Measurements from ENCODE around the gene FBLN2.

Gene FBLN2

DNA sequence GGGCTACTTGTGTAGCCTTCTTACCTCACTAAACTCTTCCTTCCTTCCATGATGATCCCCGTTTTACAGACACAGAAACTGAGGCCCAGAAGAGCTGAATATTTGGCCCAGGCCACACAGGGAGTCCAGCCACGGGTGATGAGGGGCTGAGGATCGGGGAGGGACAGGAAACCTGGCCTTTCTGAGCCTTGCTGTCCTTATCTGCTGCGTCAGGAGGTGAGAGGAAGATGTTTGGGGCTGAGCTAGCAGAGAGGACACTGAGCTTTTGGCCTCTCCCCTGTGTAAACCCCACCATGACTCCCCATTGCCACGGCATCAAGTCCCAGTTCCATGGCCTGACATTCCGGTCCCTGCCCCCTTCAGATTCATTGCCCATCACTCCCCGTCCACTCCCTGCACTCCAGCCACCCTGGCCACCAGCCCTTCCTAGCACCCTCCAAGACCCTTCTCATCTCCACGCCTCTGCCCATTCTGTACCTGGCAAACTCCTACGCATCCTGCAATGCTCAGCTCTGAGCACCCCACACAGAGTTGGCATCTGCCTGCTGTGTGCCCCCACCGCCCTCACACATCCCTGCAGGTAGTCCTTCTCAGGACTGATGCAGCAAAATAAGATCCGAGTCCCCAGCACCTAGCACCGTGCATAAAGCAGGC lies 103.0 kb downstream of the FBLN2 start:
- DNase-seq (ENCODE audit: low read depth): no peak
- TF ChIP-seq, protein P1, sequence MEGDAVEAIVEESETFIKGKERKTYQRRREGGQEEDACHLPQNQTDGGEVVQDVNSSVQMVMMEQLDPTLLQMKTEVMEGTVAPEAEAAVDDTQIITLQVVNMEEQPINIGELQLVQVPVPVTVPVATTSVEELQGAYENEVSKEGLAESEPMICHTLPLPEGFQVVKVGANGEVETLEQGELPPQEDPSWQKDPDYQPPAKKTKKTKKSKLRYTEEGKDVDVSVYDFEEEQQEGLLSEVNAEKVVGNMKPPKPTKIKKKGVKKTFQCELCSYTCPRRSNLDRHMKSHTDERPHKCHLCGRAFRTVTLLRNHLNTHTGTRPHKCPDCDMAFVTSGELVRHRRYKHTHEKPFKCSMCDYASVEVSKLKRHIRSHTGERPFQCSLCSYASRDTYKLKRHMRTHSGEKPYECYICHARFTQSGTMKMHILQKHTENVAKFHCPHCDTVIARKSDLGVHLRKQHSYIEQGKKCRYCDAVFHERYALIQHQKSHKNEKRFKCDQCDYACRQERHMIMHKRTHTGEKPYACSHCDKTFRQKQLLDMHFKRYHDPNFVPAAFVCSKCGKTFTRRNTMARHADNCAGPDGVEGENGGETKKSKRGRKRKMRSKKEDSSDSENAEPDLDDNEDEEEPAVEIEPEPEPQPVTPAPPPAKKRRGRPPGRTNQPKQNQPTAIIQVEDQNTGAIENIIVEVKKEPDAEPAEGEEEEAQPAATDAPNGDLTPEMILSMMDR (IDR thresholded peaks at IDR 0.05; ENCODE audit: low read depth, low read length, missing control alignments): no peak
- no peak overlapping the region for H3K4me3 ChIP-seq (ENCODE audit: low read depth, low read length)

GRCh38 chr3:13652728-13653127 lies 103.8 kb downstream of the FBLN2 start:
- TF ChIP-seq, protein P1 (IDR thresholded peaks at IDR 0.05; ENCODE audit: low read depth, low read length, missing control alignments): no peak
- DNase-seq (ENCODE audit: low read depth): no peak
- H3K4me3 ChIP-seq (ENCODE audit: low read depth, low read length): no peak overlapping the region

DNA sequence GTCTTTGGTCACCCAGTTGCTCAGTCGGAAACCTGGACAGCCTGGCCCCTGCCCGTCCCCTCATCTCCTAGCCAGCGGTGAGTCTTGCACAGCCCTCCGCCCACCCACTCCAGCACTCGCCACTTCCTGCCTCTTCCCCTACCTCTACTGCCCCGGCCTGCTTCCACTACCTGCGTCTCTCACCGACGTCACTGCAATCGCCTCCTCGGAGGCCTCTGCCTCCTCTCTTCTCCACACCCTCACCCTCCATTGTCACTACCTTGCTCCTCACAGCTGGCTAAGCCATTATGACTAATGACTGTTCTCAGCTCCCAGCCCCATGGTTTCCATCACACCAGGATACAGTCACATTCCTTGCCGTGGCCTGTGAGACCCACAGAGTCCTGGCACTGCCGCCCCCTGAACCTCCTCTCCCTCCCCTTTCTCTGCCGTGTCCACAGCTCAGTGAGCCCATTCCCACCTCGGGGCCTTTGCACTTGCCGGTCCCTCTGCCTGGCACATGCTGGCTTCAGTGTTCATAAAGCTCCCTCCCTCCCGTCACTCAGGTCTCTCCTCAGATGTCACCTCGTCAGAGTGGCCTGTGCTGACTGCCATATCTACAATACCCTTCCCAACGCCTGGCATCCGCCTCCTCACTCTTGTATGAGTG lies 104.8 kb downstream of the FBLN2 start:
- TF ChIP-seq, protein P1 (IDR thresholded peaks at IDR 0.05; ENCODE audit: low read depth, low read length, missing control alignments): no peak
- DNase-seq (ENCODE audit: low read depth): no peak
- H3K4me3 ChIP-seq (ENCODE audit: low read depth, low read length): no peak overlapping the region

DNA sequence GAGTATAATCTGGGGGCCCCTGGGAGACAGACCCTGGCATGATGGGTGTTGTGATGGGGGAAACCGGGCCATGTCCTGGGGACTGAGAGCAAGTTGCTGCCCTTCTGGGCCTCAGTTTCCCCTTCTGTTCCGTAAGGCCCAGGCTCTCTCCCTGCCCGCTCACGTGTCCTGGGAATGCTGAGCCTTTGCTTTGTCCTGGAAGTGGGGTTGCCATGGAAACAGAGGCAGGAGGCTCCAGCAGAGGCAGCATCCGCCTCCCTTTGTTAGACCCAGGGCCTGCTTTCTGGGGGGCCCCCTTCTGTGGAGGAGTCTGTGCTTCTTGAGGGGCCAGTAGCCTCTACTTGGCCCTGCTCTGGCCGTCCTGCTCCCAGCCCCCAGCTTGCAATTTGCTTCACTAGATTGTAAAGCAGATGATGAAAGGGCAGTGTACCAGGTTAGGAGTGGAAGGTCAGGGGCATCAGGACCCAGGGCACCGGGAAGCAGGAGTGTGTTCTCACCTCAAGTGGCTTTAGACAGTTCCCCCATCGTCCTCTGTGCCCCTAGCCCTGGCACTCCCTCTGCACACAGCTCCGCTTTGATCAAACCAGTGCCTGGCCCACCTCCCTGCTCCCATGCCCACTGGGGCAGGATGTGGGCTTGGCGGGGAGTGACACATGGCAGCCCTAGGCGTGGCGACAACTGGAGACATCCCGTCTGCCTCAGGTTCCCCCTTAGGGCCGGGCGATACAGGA lies 105.6 kb downstream of the FBLN2 start:
- TF ChIP-seq, protein P1 (IDR thresholded peaks at IDR 0.05; ENCODE audit: low read depth, low read length, missing control alignments): no peak
- DNase-seq (ENCODE audit: low read depth): no peak
- no peak overlapping the region for H3K4me3 ChIP-seq (ENCODE audit: low read depth, low read length)

DNA sequence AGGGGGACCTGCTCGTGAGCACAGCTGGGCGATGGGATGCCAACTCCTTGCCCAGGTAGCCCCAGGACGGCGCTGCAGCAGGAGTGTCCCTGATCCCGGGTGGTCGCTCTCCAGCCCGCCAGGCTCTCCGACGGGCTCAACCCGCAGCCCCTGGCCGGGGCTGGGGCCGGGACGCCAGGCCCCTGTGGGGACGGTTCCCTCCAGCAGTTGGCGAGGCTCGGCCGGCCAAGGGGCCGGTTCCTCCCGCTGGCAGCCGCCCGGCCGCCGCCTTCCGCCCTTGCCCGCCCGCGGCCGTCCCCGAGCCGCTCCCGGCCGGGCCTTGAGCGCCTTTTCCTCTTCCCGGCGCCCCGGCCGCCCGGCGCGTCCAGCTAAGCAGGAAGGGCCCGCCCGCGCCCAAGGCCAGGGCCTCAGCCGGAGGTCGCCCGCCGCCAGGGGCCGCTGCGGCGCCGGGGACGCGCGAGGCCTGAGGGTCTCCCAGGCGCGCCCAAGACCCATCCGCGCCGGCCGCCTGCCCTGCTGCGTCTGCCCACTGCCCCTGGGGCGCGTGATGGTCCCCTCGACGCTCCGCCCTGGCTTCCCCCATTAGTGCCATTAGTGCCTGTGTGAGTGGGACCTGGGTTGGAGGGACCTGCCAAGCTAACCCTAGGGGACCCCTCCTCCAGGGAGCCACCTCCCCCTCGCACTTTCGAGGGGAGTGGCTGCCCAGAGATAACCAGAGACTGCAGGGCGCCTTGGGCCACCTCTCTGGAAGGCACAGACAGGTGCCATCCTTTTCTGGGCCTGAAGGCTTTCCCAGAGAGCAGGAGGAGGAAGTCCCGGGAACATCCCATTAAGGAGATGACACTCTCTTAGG lies 106.4 kb downstream of the FBLN2 start:
- H3K4me3 ChIP-seq (ENCODE audit: low read depth, low read length): no peak overlapping the region
- TF ChIP-seq, protein P1 (IDR thresholded peaks at IDR 0.05; ENCODE audit: low read depth, low read length, missing control alignments): peak; percentile 31
- no peak for DNase-seq (ENCODE audit: low read depth)

- TF ChIP-seq, protein P1 (IDR thresholded peaks at IDR 0.05; ENCODE audit: low read depth, low read length, missing control alignments): peak; percentile 14
- DNase-seq (ENCODE audit: low read depth): no peak
- H3K4me3 ChIP-seq (ENCODE audit: low read depth, low read length): no peak overlapping the region
These were observed 107.8 kb downstream of the FBLN2 start for GRCh38 chr3:13656584-13657301.
